ENCODE data around the gene FRMD1.

GRCh38 chr6:168026925-168027324 lies 52.1 kb downstream of the FRMD1 start:
- TF ChIP-seq YY1 (IDR thresholded peaks at IDR 0.05; ENCODE audit: low read depth), result no peak
- no peak for TF ChIP-seq TEAD4 (IDR thresholded peaks at IDR 0.05)

Data from Ishikawa (cell line).